ENCODE data around the gene SSBP4. TPM values are rescaled to one million over a fixed set of nuclear protein-coding genes. Genes with fewer than 3 reads are reported as not detected.

SSBP4 gene
- total and polyA plus RNA-seq, 2 donors (not counting 1 experiment from before 2014, with no cell fraction given) = 37.0 to 64.2 TPM

DNA sequence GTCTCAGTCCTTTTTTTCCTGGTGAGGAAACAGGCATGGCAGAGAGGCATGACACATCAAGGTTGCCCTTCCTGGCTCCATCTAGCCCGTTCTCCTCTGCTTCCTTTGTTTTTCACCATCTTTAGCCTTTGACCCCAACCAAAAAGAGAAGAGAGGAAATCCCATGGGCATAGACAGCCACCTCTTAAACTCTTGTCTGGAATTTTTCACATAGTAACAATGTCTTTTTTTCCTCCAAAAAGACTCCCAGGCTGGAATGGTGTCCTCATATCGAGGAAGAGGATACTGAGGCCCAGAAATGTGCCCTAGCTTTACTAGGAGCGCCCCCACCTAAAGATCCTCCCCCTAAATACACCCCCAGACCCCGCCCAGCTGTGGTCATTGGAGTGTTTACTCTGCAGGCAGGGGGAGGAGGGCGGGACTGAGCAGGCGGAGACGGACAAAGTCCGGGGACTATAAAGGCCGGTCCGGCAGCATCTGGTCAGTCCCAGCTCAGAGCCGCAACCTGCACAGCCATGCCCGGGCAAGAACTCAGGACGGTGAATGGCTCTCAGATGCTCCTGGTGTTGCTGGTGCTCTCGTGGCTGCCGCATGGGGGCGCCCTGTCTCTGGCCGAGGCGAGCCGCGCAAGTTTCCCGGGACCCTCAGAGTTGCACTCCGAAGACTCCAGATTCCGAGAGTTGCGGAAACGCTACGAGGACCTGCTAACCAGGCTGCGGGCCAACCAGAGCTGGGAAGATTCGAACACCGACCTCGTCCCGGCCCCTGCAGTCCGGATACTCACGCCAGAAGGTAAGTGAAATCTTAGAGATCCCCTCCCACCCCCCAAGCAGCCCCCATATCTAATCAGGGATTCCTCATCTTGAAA is 33.3 kb upstream of the SSBP4 start, which contains the start of gene GDF15:
Gene GDF15 (plus strand): TSS at position 484 of the 868 bp plus-strand sequence. CDS start 32 bp downstream, at position 516.
- ChIA-PET POLR2A (no interaction called here), CTCF (interaction anchor here (0.6 to 10.6 kb wide), 3 partner anchors 27 to 649 kb away, joined by 3 to 196 read pairs (median 3); no protein-coding TSS in a partner anchor)
- 47% methylated on average over 31 of the region's 33 CpGs for WGBS (ENCODE audit: insufficient coverage)
- no peak within 1 kb of the TSS for H3K4me3 Mint-ChIP-seq
- Histone ChIP-seq H3K27ac (ENCODE audit: low read length in 2 of 2) (no peak within 1 kb of the TSS), H4K20me1 (ENCODE audit: control insufficient read depth, insufficient read depth, low read length, poor library complexity, severe bottlenecking) (peaks cover 8% of the 10 kb centered on the region), H3K4me3 (ENCODE audit: control extremely low read depth in 1 of 5, extremely low read depth in 1 of 5, insufficient read depth in 1 of 5, low read depth in 2 of 5, low read length in 4 of 5) (no peak within 1 kb of the TSS), H3K4me2 (replicated peaks; ENCODE audit: low read depth, low read length, poor library complexity, severe bottlenecking) (peak within 1 kb of the TSS; percentile 22), H3K4me1 (ENCODE audit: control insufficient read depth in 2 of 2, insufficient read depth in 2 of 2, low read length in 2 of 2) (peaks cover 20 to 21% of the 10 kb centered on the region in 2 donors), H2AFZ (ENCODE audit: insufficient read depth, low read depth, low read length, poor library complexity, severe bottlenecking) (no peak within 1 kb of the TSS), H3K36me3 (replicated peaks in 1 of 2; ENCODE audit: control extremely low read depth in 1 of 2, control insufficient read depth in 1 of 2, extremely low read depth in 1 of 2, insufficient read depth in 2 of 2, low read length in 1 of 2) (peaks cover 0 to 3% of the 10 kb centered on the region in 2 experiments), H3K27me3 (replicated peaks in 1 of 4; ENCODE audit: control extremely low read depth in 1 of 4, control insufficient read depth in 3 of 4, insufficient read depth in 4 of 4, low read length in 3 of 4) (peaks cover 0 to 50% (median 24%) of the 10 kb centered on the region in 4 experiments), H3K9ac (ENCODE audit: low read length) (no peak within 1 kb of the TSS), H3K79me2 (ENCODE audit: control insufficient read depth, insufficient read depth, low read length) (no peaks in the 10 kb centered on the region), H3K9me3 (ENCODE audit: control extremely low read depth in 1 of 3, control insufficient read depth in 2 of 3, insufficient read depth in 1 of 3, low read length in 2 of 3) (peaks cover 0 to 8% (median 5%) of the 10 kb centered on the region in 3 donors)
- TF ChIP-seq EZH2 (IDR thresholded peaks at IDR 0.05; ENCODE audit: borderline replicate concordance, insufficient read depth, low read depth, low read length, poor library complexity, severe bottlenecking) (no peak), CTCF (IDR thresholded peaks at IDR 0.05) (peak; percentile 76)
- H3K4me1 Mint-ChIP-seq = peaks cover 20% of the 10 kb centered on the region
- intact Hi-C loops (cut with micrococcal nuclease) = loop anchor here (5.0 kb wide), 1 partner anchor 36 kb away; no protein-coding TSS in a partner anchor
- ATAC-seq (ENCODE audit: low read depth) = no peak
- H3K27ac Mint-ChIP-seq = no peak within 1 kb of the TSS
- H3K9me3 Mint-ChIP-seq (ENCODE audit: insufficient read depth) = no peaks in the 10 kb centered on the region
- peaks cover 14% of the 10 kb centered on the region for H3K27me3 Mint-ChIP-seq
- DNase-seq = peak; percentile 45
